H1 (cell line): ENCODE data around the gene ARHGAP15. TPM values are rescaled to one million over a fixed set of nuclear protein-coding genes. Genes with fewer than 3 reads are reported as not detected.

ENCODE experiments used
- CTCF ChIA-PET: fragments of 300-600 bp; sonication (Branson Sonifier 250); formaldehyde crosslinking; loops from one replicate; lab custom pipeline; 2021; ENCODE audit not compliant: partially characterized antibody; lab: Charles Lee
- POLR2A ChIA-PET: fragments of 300-600 bp; sonication (Branson Sonifier 250); formaldehyde crosslinking; loops from one replicate; lab custom pipeline; 2021; ENCODE audit warnings: inconsistent platforms; ENCODE audit not compliant: partially characterized antibody; lab: Charles Lee
- DNase-seq, 2 experiments: peaks; one replicate each; pipeline versions ENCODE4 v3.0.0 to v3.0.0-alpha.2; 2010 to 2022; ENCODE audit warnings: low spot score in 2 of 2, low read depth in 1 of 2, mixed read lengths in 1 of 2
- FAIRE-seq: peaks from 2 replicates; lab custom pipeline; 2011; peaks lifted over from hg19 to GRCh38; lab: Jason Lieb, UNC
- H2AFZ ChIP-seq: 2 replicates; pipeline ENCODE4 v1.8.1; 2012; ENCODE audit warnings: low read length, inconsistent platforms
- H2AK5ac ChIP-seq: 2 replicates; pipeline ENCODE4 v1.6.1; 2013; ENCODE audit warnings: low read depth, low read length
- H2BK120ac ChIP-seq: replicated peaks from 2 replicates; pipeline ENCODE3; 2013; ENCODE audit warnings: low read depth, low read length, inconsistent platforms
- H2BK12ac ChIP-seq: 2 replicates; pipeline ENCODE4 v1.6.1; 2013; ENCODE audit warnings: low read depth, low read length
- H2BK15ac ChIP-seq: 2 replicates; pipeline ENCODE4 v1.6.1; 2013; ENCODE audit warnings: low read length
- H2BK20ac ChIP-seq: 2 replicates; pipeline ENCODE4 v1.6.1; 2013; ENCODE audit warnings: low read length
- H2BK5ac ChIP-seq: 2 replicates; pipeline ENCODE4 v1.6.1; 2013; ENCODE audit warnings: low read depth, low read length
- H3K14ac ChIP-seq: 2 replicates; pipeline ENCODE4 v1.6.1; 2013; ENCODE audit warnings: inconsistent platforms; ENCODE audit not compliant: insufficient read length
- H3K18ac ChIP-seq: 2 replicates; pipeline ENCODE4 v1.6.1; 2013; ENCODE audit warnings: low read length; ENCODE audit errors: extremely low read depth
- H3K23ac ChIP-seq: 2 replicates; pipeline ENCODE4 v1.6.1; 2013; ENCODE audit warnings: inconsistent platforms; ENCODE audit not compliant: insufficient read length
- H3K23me2 ChIP-seq: 2 replicates; pipeline ENCODE4 v1.6.1; 2013; ENCODE audit warnings: low read depth, low read length
- H3K27ac ChIP-seq: 2 replicates; pipeline ENCODE4 v1.6.1; 2011; ENCODE audit warnings: low read depth, low read length, inconsistent platforms
- H3K27me3 ChIP-seq, 4 experiments: replicated peaks in 1 of 4; 1 replicate in 1 of 4; 2 replicates in 3 of 4; pipeline versions ENCODE4 v1.6.1 to v1.8.1; 2011 to 2013; ENCODE audit warnings: low read length in 3 of 4, mild to moderate bottlenecking in 3 of 4, inconsistent platforms in 2 of 4, mixed read lengths in 2 of 4, moderate library complexity in 1 of 4; ENCODE audit not compliant: control insufficient read depth in 3 of 4, insufficient read depth in 3 of 4; ENCODE audit errors: extremely low read depth in 1 of 4
- H3K36me3 ChIP-seq, 4 experiments: 2 replicates each; pipeline versions ENCODE4 v1.6.1 to v1.8.1; 2011 to 2013; ENCODE audit warnings: mild to moderate bottlenecking in 4 of 4, low read length in 3 of 4, moderate library complexity in 2 of 4, control low read depth in 1 of 4, inconsistent platforms in 1 of 4; ENCODE audit not compliant: insufficient read depth in 4 of 4, control insufficient read depth in 2 of 4
- H3K4ac ChIP-seq: replicated peaks from 2 replicates; pipeline ENCODE3; 2013; ENCODE audit warnings: low read length, low read depth, mixed read lengths, inconsistent platforms; ENCODE audit not compliant: insufficient read length
- H3K4me1 ChIP-seq, 4 experiments: replicated peaks in 1 of 4; 1 replicate in 1 of 4; 2 replicates in 3 of 4; pipeline versions ENCODE4 v1.6.1 to v1.8.1; 2011 to 2013; ENCODE audit warnings: low read length in 3 of 4, inconsistent platforms in 2 of 4, mixed read lengths in 1 of 4; ENCODE audit not compliant: insufficient read depth in 4 of 4, control insufficient read depth in 3 of 4
- H3K4me2 ChIP-seq, 2 experiments: 2 replicates each; pipeline versions ENCODE4 v1.6.1 to v1.8.1; 2011 to 2013; ENCODE audit warnings: low read depth in 2 of 2, low read length in 2 of 2, control low read depth in 1 of 2, inconsistent platforms in 1 of 2, mild to moderate bottlenecking in 1 of 2; ENCODE audit not compliant: insufficient read depth in 1 of 2
- H3K4me3 ChIP-seq, 4 experiments: fragments of 200-600, 300-600 bp in 1 of 4; sonication (generic), shearing (Covaris generic), sonication (Bioruptor Twin) in 1 of 4; 2 replicates each; pipeline versions ENCODE4 v1.5.1 to v1.8.1; 2011 to 2016; ENCODE audit warnings: low read length in 4 of 4, low read depth in 3 of 4, control low read depth in 2 of 4, inconsistent platforms in 2 of 4, mild to moderate bottlenecking in 2 of 4, mixed read lengths in 1 of 4, moderate library complexity in 1 of 4; ENCODE audit not compliant: insufficient read depth in 2 of 4; ENCODE audit errors: extremely low read depth in 1 of 4
- H3K56ac ChIP-seq: replicated peaks from 2 replicates; pipeline ENCODE3; 2013; ENCODE audit warnings: low read depth, mild to moderate bottlenecking, mixed read lengths, low read length, inconsistent platforms; ENCODE audit not compliant: insufficient read length
- H3K79me1 ChIP-seq: 2 replicates; pipeline ENCODE4 v1.6.1; 2013; ENCODE audit warnings: low read depth, low read length, control low read depth
- H3K79me2 ChIP-seq, 2 experiments: 2 replicates each; pipeline versions ENCODE4 v1.6.1 to v1.8.1; 2012 to 2013; ENCODE audit warnings: low read length in 2 of 2, mild to moderate bottlenecking in 2 of 2, inconsistent platforms in 1 of 2; ENCODE audit not compliant: insufficient read depth in 2 of 2, control insufficient read depth in 1 of 2
- H3K9ac ChIP-seq, 4 experiments: replicated peaks in 1 of 4; 1 replicate in 1 of 4; 2 replicates in 3 of 4; pipeline versions ENCODE4 v1.6.1 to v1.8.1; 2011 to 2013; ENCODE audit warnings: low read depth in 3 of 4, low read length in 3 of 4, control low read depth in 2 of 4, mild to moderate bottlenecking in 2 of 4, moderate library complexity in 2 of 4, inconsistent platforms in 1 of 4; ENCODE audit errors: extremely low read depth in 1 of 4
- H3K9me3 ChIP-seq, 2 experiments: 2 replicates each; pipeline versions ENCODE4 v1.6.1 to v1.8.1; 2012 to 2013; ENCODE audit warnings: mild to moderate bottlenecking in 2 of 2, moderate library complexity in 2 of 2, control low read depth in 1 of 2, inconsistent platforms in 1 of 2, low read depth in 1 of 2, low read length in 1 of 2, mixed read lengths in 1 of 2; ENCODE audit not compliant: insufficient read depth in 2 of 2
- H4K20me1 ChIP-seq, 2 experiments: replicated peaks in 1 of 2; 2 replicates each; pipeline versions ENCODE3 to v1.8.1; 2011 to 2013; ENCODE audit warnings: inconsistent platforms in 2 of 2, low read length in 2 of 2, mild to moderate bottlenecking in 1 of 2; ENCODE audit not compliant: insufficient read depth in 2 of 2, control insufficient read depth in 1 of 2
- H4K5ac ChIP-seq: 2 replicates; pipeline ENCODE4 v1.6.1; 2013; ENCODE audit warnings: low read length, low read depth, mixed read lengths, inconsistent platforms; ENCODE audit not compliant: insufficient read length
- H4K8ac ChIP-seq: 2 replicates; pipeline ENCODE4 v1.8.0; 2013; ENCODE audit warnings: mild to moderate bottlenecking, moderate library complexity, low read length, inconsistent platforms; ENCODE audit not compliant: insufficient read depth; ENCODE audit errors: extremely low read depth
- H4K91ac ChIP-seq: replicated peaks from 2 replicates; pipeline ENCODE3; 2013; ENCODE audit warnings: low read length, mixed read lengths, inconsistent platforms; ENCODE audit not compliant: insufficient read length
- BRCA1 ChIP-seq: IDR thresholded peaks from 2 replicates; pipeline ENCODE4 v1.6.1; 2012; ENCODE audit warnings: low read depth, low read length, improper control_type of control experiment
- CBX8 ChIP-seq: fragments of 300-800, 300-1000 bp; sonication (generic); IDR thresholded peaks from 2 replicates; pipeline ENCODE4 v1.7.1; 2016; ENCODE audit warnings: low read depth, low read length, borderline replicate concordance
- CHD1 ChIP-seq: IDR thresholded peaks from 2 replicates; pipeline ENCODE4 v1.6.1; 2012; ENCODE audit warnings: low read depth, low read length, improper control_type of control experiment
- CREB1 ChIP-seq: IDR thresholded peaks from 2 replicates; pipeline ENCODE4 v1.6.1; 2012; ENCODE audit warnings: inconsistent platforms
- GABPA ChIP-seq: IDR thresholded peaks from 2 replicates; pipeline ENCODE4 v1.6.1; 2011; ENCODE audit warnings: mild to moderate bottlenecking, low read length, moderate library complexity, borderline replicate concordance; ENCODE audit not compliant: insufficient read depth
- NANOG ChIP-seq: IDR thresholded peaks from 2 replicates; pipeline ENCODE4 v1.6.1; 2011; ENCODE audit warnings: low read length, low read depth, mild to moderate bottlenecking, inconsistent platforms; ENCODE audit not compliant: insufficient read depth, poor library complexity, severe bottlenecking
- NRF1 ChIP-seq: IDR thresholded peaks from 2 replicates; pipeline ENCODE4 v1.6.1; 2011; ENCODE audit warnings: mild to moderate bottlenecking, low read depth, low read length, improper control_type of control experiment
- POLR2AphosphoS5 ChIP-seq: IDR thresholded peaks from 2 replicates; pipeline ENCODE4 v1.6.1; 2011; ENCODE audit warnings: low read depth, low read length
- RFX5 ChIP-seq: IDR thresholded peaks from 2 replicates; pipeline ENCODE4 v1.6.1; 2011; ENCODE audit warnings: low read depth, low read length, improper control_type of control experiment, borderline replicate concordance
- RNF2 ChIP-seq: fragments of 200-900, 300-1000 bp; sonication (generic); IDR thresholded peaks from 2 replicates; pipeline ENCODE4 v1.7.1; 2016; ENCODE audit warnings: borderline replicate concordance, low read depth, mild to moderate bottlenecking, antibody characterized with exemption, low read length; ENCODE audit not compliant: poor library complexity, severe bottlenecking; ENCODE audit errors: missing control alignments
- RXRA ChIP-seq: IDR thresholded peaks from 2 replicates; pipeline ENCODE4 v1.6.1; 2011; ENCODE audit warnings: low read depth, mild to moderate bottlenecking, low read length, moderate library complexity; ENCODE audit not compliant: insufficient read depth
- SIRT6 ChIP-seq: IDR thresholded peaks from one replicate; pipeline ENCODE4 v1.7.1; 2012; ENCODE audit warnings: low read length, inconsistent platforms
- SP2 ChIP-seq: IDR thresholded peaks from 2 replicates; pipeline ENCODE4 v1.6.1; 2012; ENCODE audit warnings: mild to moderate bottlenecking, low read length, inconsistent platforms
- SRF ChIP-seq: IDR thresholded peaks from 2 replicates; pipeline ENCODE4 v1.6.1; 2011; ENCODE audit warnings: mild to moderate bottlenecking, low read depth, low read length, moderate library complexity
- YY1 ChIP-seq: IDR thresholded peaks from 2 replicates; pipeline ENCODE4 v1.6.1; 2011; ENCODE audit warnings: low read depth, mild to moderate bottlenecking, low read length
- ZNF274 ChIP-seq: IDR thresholded peaks from 2 replicates; pipeline ENCODE4 v1.7.0; 2012; ENCODE audit warnings: low read length, borderline replicate concordance; ENCODE audit errors: extremely low read depth
- WGBS, 2 experiments: shearing (Covaris generic) in 1 of 2; methylation state at CpG; one replicate each; pipeline versions ENCODE4 v1.1.6 to v1.1.7; 2013 to 2015; ENCODE audit warnings: low lambda C conversion rate in 2 of 2, mixed read lengths in 2 of 2, inconsistent platforms in 1 of 2, low coverage in 1 of 2, missing lambda C conversion rate in 1 of 2; ENCODE audit not compliant: insufficient replicate concordance in 2 of 2, insufficient coverage in 1 of 2, insufficient read length in 1 of 2; ENCODE audit errors: extremely low coverage in 1 of 2, missing lambda C conversion rate in 1 of 2; 5-methylcytosine and 5-hydroxymethylcytosine counted together
- polyA plus RNA-seq, 7 experiments: library from polyadenylated mRNA; depleted of rRNA in 3 of 7; stranded (reverse) in 5 of 7; unstranded in 2 of 7; fragments of >200 nt in 5 of 7; fragments of 200-250 nt in 2 of 7; gene quantifications; 1 replicate in 5 of 7; 2 replicates in 1 of 7; 4 replicates in 1 of 7; pipeline versions ENCODE4 v1.2.1 to v1.2.3, GENCODE V29; 2011 to 2013; ENCODE audit warnings: missing spikeins in 2 of 7, mixed read lengths in 2 of 7
- total RNA-seq: library from RNA; stranded (reverse); fragmentation: NEBNext Ultra II Directional; extraction: Animal tissue kit (Norgen Biotek cat#: 25700); gene quantifications from 2 replicates; pipeline ENCODE4 v1.2.1, GENCODE V29; 2021

Gene ARHGAP15
- total and polyA plus RNA-seq, 2 of the 8 experiments (the other 6 are each of a cell fraction or from before 2014, with no cell fraction given) = not detected

DNA sequence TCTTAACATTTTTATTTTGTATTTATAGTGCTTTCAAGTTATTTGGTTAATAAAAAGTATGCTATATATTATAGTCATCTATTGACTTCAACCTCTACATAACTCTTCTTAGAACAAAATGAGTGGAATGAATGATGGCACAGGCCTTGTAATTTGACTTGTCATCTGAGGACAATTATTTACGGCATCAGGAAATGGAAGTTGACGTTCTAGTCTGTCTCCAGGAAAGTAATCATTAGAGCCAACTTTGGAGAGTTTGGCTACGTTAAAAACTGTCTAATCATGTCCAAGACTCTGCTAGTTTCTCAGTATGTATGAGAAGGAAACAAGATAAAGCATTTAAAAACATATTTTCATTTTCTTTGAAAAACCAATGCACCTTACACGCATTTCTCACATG, 353.6 kb downstream of the ARHGAP15 start:
- Histone ChIP-seq H4K91ac (no peak overlapping the region), H3K4me1 (peaks cover 0 to 8% (median 1%) of the 10 kb centered on the region in 4 experiments; a peak in 2 of 7 replicates), H2AK5ac (no peak overlapping the region), H3K79me1 (no peaks in the 10 kb centered on the region), H3K14ac (no peak overlapping the region), H2BK15ac (no peak overlapping the region), H3K9ac (no peak overlapping the region), H4K20me1 (no peaks in the 10 kb centered on the region), H2BK12ac (no peak overlapping the region), H3K18ac (no peak overlapping the region), H2BK120ac (no peak overlapping the region), H3K4me2 (no peak overlapping the region), H3K79me2 (no peaks in the 10 kb centered on the region), H4K8ac (no peak overlapping the region), H3K4me3 (no peak overlapping the region), H3K56ac (no peak overlapping the region), H3K27ac (no peak overlapping the region), H3K4ac (no peak overlapping the region), H2AFZ (no peak overlapping the region), H2BK5ac (no peak overlapping the region), H2BK20ac (no peak overlapping the region), H4K5ac (no peak overlapping the region), H3K27me3 (peaks cover 0 to 2% (median 0%) of the 10 kb centered on the region in 4 experiments; a peak in 3 of 7 replicates), H3K36me3 (no peaks in the 10 kb centered on the region), H3K23ac (no peak overlapping the region), H3K23me2 (no peaks in the 10 kb centered on the region), H3K9me3 (no peaks in the 10 kb centered on the region)
- POLR2A ChIA-PET = no interaction called here
- 89% methylated on average over 4 of the region's 4 CpGs; no CpG with 5 or more reads in 1 of the 2 experiments for WGBS, 2 experiments
- FAIRE-seq (no peak), DNase-seq (no peak)
- CTCF ChIA-PET = interaction anchor here (0.6 to 0.8 kb wide), 2 partner anchors 9 to 18 kb away, joined by 4 to 5 read pairs; no protein-coding TSS in a partner anchor
- TF ChIP-seq CBX8 (no peak), YY1 (no peak), CREB1 (no peak), GABPA (no peak), SP2 (no peak), CHD1 (no peak), SRF (no peak), NANOG (no peak), BRCA1 (no peak), RXRA (no peak), SIRT6 (no peak), RFX5 (no peak), POLR2AphosphoS5 (no peak), RNF2 (no peak), NRF1 (no peak), ZNF274 (no peak)
